H1 (cell line): Measurements from ENCODE around the gene UBE2K. TPM values are rescaled to one million over a fixed set of nuclear protein-coding genes. Genes with fewer than 3 reads are reported as not detected.
A peak's percentile ranks its signal among the peaks of the same experiment; 100 is the strongest.

Source experiments
- CTCF ChIA-PET: fragments of 300-600 bp; sonication (Branson Sonifier 250); formaldehyde crosslinking; loops from one replicate; lab custom pipeline; 2021; ENCODE audit not compliant: partially characterized antibody; lab: Charles Lee
- POLR2A ChIA-PET: fragments of 300-600 bp; sonication (Branson Sonifier 250); formaldehyde crosslinking; loops from one replicate; lab custom pipeline; 2021; ENCODE audit warnings: inconsistent platforms; ENCODE audit not compliant: partially characterized antibody; lab: Charles Lee
- DNase-seq, 2 experiments: peaks; one replicate each; pipeline versions ENCODE4 v3.0.0 to v3.0.0-alpha.2; 2010 to 2022; ENCODE audit warnings: low spot score in 2 of 2, low read depth in 1 of 2, mixed read lengths in 1 of 2
- FAIRE-seq: peaks from 2 replicates; lab custom pipeline; 2011; peaks lifted over from hg19 to GRCh38; lab: Jason Lieb, UNC
- H2AFZ ChIP-seq: 2 replicates; pipeline ENCODE4 v1.8.1; 2012; ENCODE audit warnings: low read length, inconsistent platforms
- H2AK5ac ChIP-seq: 2 replicates; pipeline ENCODE4 v1.6.1; 2013; ENCODE audit warnings: low read depth, low read length
- H2BK120ac ChIP-seq: replicated peaks from 2 replicates; pipeline ENCODE3; 2013; ENCODE audit warnings: low read depth, low read length, inconsistent platforms
- H2BK12ac ChIP-seq: 2 replicates; pipeline ENCODE4 v1.6.1; 2013; ENCODE audit warnings: low read depth, low read length
- H2BK15ac ChIP-seq: 2 replicates; pipeline ENCODE4 v1.6.1; 2013; ENCODE audit warnings: low read length
- H2BK20ac ChIP-seq: 2 replicates; pipeline ENCODE4 v1.6.1; 2013; ENCODE audit warnings: low read length
- H2BK5ac ChIP-seq: 2 replicates; pipeline ENCODE4 v1.6.1; 2013; ENCODE audit warnings: low read depth, low read length
- H3K14ac ChIP-seq: 2 replicates; pipeline ENCODE4 v1.6.1; 2013; ENCODE audit warnings: inconsistent platforms; ENCODE audit not compliant: insufficient read length
- H3K18ac ChIP-seq: 2 replicates; pipeline ENCODE4 v1.6.1; 2013; ENCODE audit warnings: low read length; ENCODE audit errors: extremely low read depth
- H3K23ac ChIP-seq: 2 replicates; pipeline ENCODE4 v1.6.1; 2013; ENCODE audit warnings: inconsistent platforms; ENCODE audit not compliant: insufficient read length
- H3K23me2 ChIP-seq: 2 replicates; pipeline ENCODE4 v1.6.1; 2013; ENCODE audit warnings: low read depth, low read length
- H3K27ac ChIP-seq: 2 replicates; pipeline ENCODE4 v1.6.1; 2011; ENCODE audit warnings: low read depth, low read length, inconsistent platforms
- H3K27me3 ChIP-seq, 4 experiments: replicated peaks in 1 of 4; 1 replicate in 1 of 4; 2 replicates in 3 of 4; pipeline versions ENCODE4 v1.6.1 to v1.8.1; 2011 to 2013; ENCODE audit warnings: low read length in 3 of 4, mild to moderate bottlenecking in 3 of 4, inconsistent platforms in 2 of 4, mixed read lengths in 2 of 4, moderate library complexity in 1 of 4; ENCODE audit not compliant: control insufficient read depth in 3 of 4, insufficient read depth in 3 of 4; ENCODE audit errors: extremely low read depth in 1 of 4
- H3K36me3 ChIP-seq, 4 experiments: 2 replicates each; pipeline versions ENCODE4 v1.6.1 to v1.8.1; 2011 to 2013; ENCODE audit warnings: mild to moderate bottlenecking in 4 of 4, low read length in 3 of 4, moderate library complexity in 2 of 4, control low read depth in 1 of 4, inconsistent platforms in 1 of 4; ENCODE audit not compliant: insufficient read depth in 4 of 4, control insufficient read depth in 2 of 4
- H3K4ac ChIP-seq: replicated peaks from 2 replicates; pipeline ENCODE3; 2013; ENCODE audit warnings: low read length, low read depth, mixed read lengths, inconsistent platforms; ENCODE audit not compliant: insufficient read length
- H3K4me1 ChIP-seq, 4 experiments: replicated peaks in 1 of 4; 1 replicate in 1 of 4; 2 replicates in 3 of 4; pipeline versions ENCODE4 v1.6.1 to v1.8.1; 2011 to 2013; ENCODE audit warnings: low read length in 3 of 4, inconsistent platforms in 2 of 4, mixed read lengths in 1 of 4; ENCODE audit not compliant: insufficient read depth in 4 of 4, control insufficient read depth in 3 of 4
- H3K4me2 ChIP-seq, 2 experiments: 2 replicates each; pipeline versions ENCODE4 v1.6.1 to v1.8.1; 2011 to 2013; ENCODE audit warnings: low read depth in 2 of 2, low read length in 2 of 2, control low read depth in 1 of 2, inconsistent platforms in 1 of 2, mild to moderate bottlenecking in 1 of 2; ENCODE audit not compliant: insufficient read depth in 1 of 2
- H3K4me3 ChIP-seq, 4 experiments: fragments of 200-600, 300-600 bp in 1 of 4; sonication (generic), shearing (Covaris generic), sonication (Bioruptor Twin) in 1 of 4; 2 replicates each; pipeline versions ENCODE4 v1.5.1 to v1.8.1; 2011 to 2016; ENCODE audit warnings: low read length in 4 of 4, low read depth in 3 of 4, control low read depth in 2 of 4, inconsistent platforms in 2 of 4, mild to moderate bottlenecking in 2 of 4, mixed read lengths in 1 of 4, moderate library complexity in 1 of 4; ENCODE audit not compliant: insufficient read depth in 2 of 4; ENCODE audit errors: extremely low read depth in 1 of 4
- H3K56ac ChIP-seq: replicated peaks from 2 replicates; pipeline ENCODE3; 2013; ENCODE audit warnings: low read depth, mild to moderate bottlenecking, mixed read lengths, low read length, inconsistent platforms; ENCODE audit not compliant: insufficient read length
- H3K79me1 ChIP-seq: 2 replicates; pipeline ENCODE4 v1.6.1; 2013; ENCODE audit warnings: low read depth, low read length, control low read depth
- H3K79me2 ChIP-seq, 2 experiments: 2 replicates each; pipeline versions ENCODE4 v1.6.1 to v1.8.1; 2012 to 2013; ENCODE audit warnings: low read length in 2 of 2, mild to moderate bottlenecking in 2 of 2, inconsistent platforms in 1 of 2; ENCODE audit not compliant: insufficient read depth in 2 of 2, control insufficient read depth in 1 of 2
- H3K9ac ChIP-seq, 4 experiments: replicated peaks in 1 of 4; 1 replicate in 1 of 4; 2 replicates in 3 of 4; pipeline versions ENCODE4 v1.6.1 to v1.8.1; 2011 to 2013; ENCODE audit warnings: low read depth in 3 of 4, low read length in 3 of 4, control low read depth in 2 of 4, mild to moderate bottlenecking in 2 of 4, moderate library complexity in 2 of 4, inconsistent platforms in 1 of 4; ENCODE audit errors: extremely low read depth in 1 of 4
- H3K9me3 ChIP-seq, 2 experiments: 2 replicates each; pipeline versions ENCODE4 v1.6.1 to v1.8.1; 2012 to 2013; ENCODE audit warnings: mild to moderate bottlenecking in 2 of 2, moderate library complexity in 2 of 2, control low read depth in 1 of 2, inconsistent platforms in 1 of 2, low read depth in 1 of 2, low read length in 1 of 2, mixed read lengths in 1 of 2; ENCODE audit not compliant: insufficient read depth in 2 of 2
- H4K20me1 ChIP-seq, 2 experiments: replicated peaks in 1 of 2; 2 replicates each; pipeline versions ENCODE3 to v1.8.1; 2011 to 2013; ENCODE audit warnings: inconsistent platforms in 2 of 2, low read length in 2 of 2, mild to moderate bottlenecking in 1 of 2; ENCODE audit not compliant: insufficient read depth in 2 of 2, control insufficient read depth in 1 of 2
- H4K5ac ChIP-seq: 2 replicates; pipeline ENCODE4 v1.6.1; 2013; ENCODE audit warnings: low read length, low read depth, mixed read lengths, inconsistent platforms; ENCODE audit not compliant: insufficient read length
- H4K8ac ChIP-seq: 2 replicates; pipeline ENCODE4 v1.8.0; 2013; ENCODE audit warnings: mild to moderate bottlenecking, moderate library complexity, low read length, inconsistent platforms; ENCODE audit not compliant: insufficient read depth; ENCODE audit errors: extremely low read depth
- H4K91ac ChIP-seq: replicated peaks from 2 replicates; pipeline ENCODE3; 2013; ENCODE audit warnings: low read length, mixed read lengths, inconsistent platforms; ENCODE audit not compliant: insufficient read length
- ATF2 ChIP-seq: IDR thresholded peaks from 2 replicates; pipeline ENCODE4 v1.6.1; 2012; ENCODE audit warnings: low read length, inconsistent platforms
- ATF3 ChIP-seq: IDR thresholded peaks from 2 replicates; pipeline ENCODE4 v1.6.1; 2011; ENCODE audit warnings: low read depth, mild to moderate bottlenecking, low read length; ENCODE audit not compliant: insufficient read depth
- BRCA1 ChIP-seq: IDR thresholded peaks from 2 replicates; pipeline ENCODE4 v1.6.1; 2012; ENCODE audit warnings: low read depth, low read length, improper control_type of control experiment
- CHD2 ChIP-seq: IDR thresholded peaks from 2 replicates; pipeline ENCODE4 v1.6.1; 2012; ENCODE audit warnings: low read length, improper control_type of control experiment
- JUN ChIP-seq: IDR thresholded peaks from 2 replicates; pipeline ENCODE4 v1.6.1; 2011; ENCODE audit warnings: low read depth, mild to moderate bottlenecking, improper control_type of control experiment, low read length
- POU5F1 ChIP-seq: IDR thresholded peaks from 2 replicates; pipeline ENCODE4 v1.6.1; 2011; ENCODE audit warnings: low read depth, mild to moderate bottlenecking, low read length, moderate library complexity
- RFX5 ChIP-seq: IDR thresholded peaks from 2 replicates; pipeline ENCODE4 v1.6.1; 2011; ENCODE audit warnings: low read depth, low read length, improper control_type of control experiment, borderline replicate concordance
- SIX5 ChIP-seq: IDR thresholded peaks from 2 replicates; pipeline ENCODE4 v1.6.1; 2011; ENCODE audit warnings: mild to moderate bottlenecking, low read depth, low read length
- TAF7 ChIP-seq: optimal IDR thresholded peaks from 2 replicates; pipeline ENCODE3; 2011; ENCODE audit warnings: low read depth, mild to moderate bottlenecking, inconsistent platforms, low read length, moderate library complexity, borderline replicate concordance
- TBP ChIP-seq: IDR thresholded peaks from 2 replicates; pipeline ENCODE4 v1.6.1; 2011; ENCODE audit warnings: low read depth, low read length, improper control_type of control experiment
- YY1 ChIP-seq: IDR thresholded peaks from 2 replicates; pipeline ENCODE4 v1.6.1; 2011; ENCODE audit warnings: low read depth, mild to moderate bottlenecking, low read length
- WGBS, 2 experiments: shearing (Covaris generic) in 1 of 2; methylation state at CpG; one replicate each; pipeline versions ENCODE4 v1.1.6 to v1.1.7; 2013 to 2015; ENCODE audit warnings: low lambda C conversion rate in 2 of 2, mixed read lengths in 2 of 2, inconsistent platforms in 1 of 2, low coverage in 1 of 2, missing lambda C conversion rate in 1 of 2; ENCODE audit not compliant: insufficient replicate concordance in 2 of 2, insufficient coverage in 1 of 2, insufficient read length in 1 of 2; ENCODE audit errors: extremely low coverage in 1 of 2, missing lambda C conversion rate in 1 of 2; 5-methylcytosine and 5-hydroxymethylcytosine counted together
- polyA plus RNA-seq, 7 experiments: library from polyadenylated mRNA; depleted of rRNA in 3 of 7; stranded (reverse) in 5 of 7; unstranded in 2 of 7; fragments of >200 nt in 5 of 7; fragments of 200-250 nt in 2 of 7; gene quantifications; 1 replicate in 5 of 7; 2 replicates in 1 of 7; 4 replicates in 1 of 7; pipeline versions ENCODE4 v1.2.1 to v1.2.3, GENCODE V29; 2011 to 2013; ENCODE audit warnings: missing spikeins in 2 of 7, mixed read lengths in 2 of 7
- total RNA-seq: library from RNA; stranded (reverse); fragmentation: NEBNext Ultra II Directional; extraction: Animal tissue kit (Norgen Biotek cat#: 25700); gene quantifications from 2 replicates; pipeline ENCODE4 v1.2.1, GENCODE V29; 2021

Gene UBE2K
- total and polyA plus RNA-seq, 2 of the 8 experiments (the other 6 are each of a cell fraction or from before 2014, with no cell fraction given), result 53.6 to 174 TPM

GRCh38 chr4:39770005-39770404 is 72.1 kb downstream of the UBE2K start:
- Histone ChIP-seq H3K23ac (no peak overlapping the region), H3K4me3 (no peak overlapping the region), H3K4ac (no peak overlapping the region), H2BK20ac (no peak overlapping the region), H2BK120ac (no peak overlapping the region), H3K27ac (no peak overlapping the region), H3K27me3 (no peaks in the 10 kb centered on the region), H2BK5ac (peak overlapping the region; percentile 6; the same call in 1 of the 2 replicates), H3K9me3 (no peaks in the 10 kb centered on the region), H3K79me2 (no peaks in the 10 kb centered on the region; a peak in 1 of 4 replicates), H2BK12ac (no peak overlapping the region), H3K79me1 (no peaks in the 10 kb centered on the region; the same call in 1 of the 2 replicates), H3K4me2 (no peak overlapping the region), H3K23me2 (no peaks in the 10 kb centered on the region; the same call in 1 of the 2 replicates), H4K5ac (no peak overlapping the region), H3K18ac (no peak overlapping the region), H3K56ac (no peak overlapping the region), H2BK15ac (no peak overlapping the region), H3K9ac (no peak overlapping the region), H3K4me1 (no peaks in the 10 kb centered on the region), H3K36me3 (peaks cover 0 to 35% (median 6%) of the 10 kb centered on the region in 4 experiments; a peak in 3 of 8 replicates), H4K8ac (no peak overlapping the region), H4K20me1 (no peaks in the 10 kb centered on the region), H2AFZ (no peak overlapping the region), H4K91ac (no peak overlapping the region), H2AK5ac (no peak overlapping the region), H3K14ac (no peak overlapping the region)
- DNase-seq, result no peak
- 100% methylated on average over 25 of the region's 25 CpGs; no CpG with 5 or more reads in 1 of the 2 experiments for WGBS, 2 experiments
- no peak for FAIRE-seq
- no peak for TF ChIP-seq RFX5
- TF ChIP-seq SIX5, result no peak
- TF ChIP-seq TAF7, result no peak
- TF ChIP-seq TBP, result no peak
- no peak for TF ChIP-seq CHD2
- no peak for TF ChIP-seq POU5F1
- no peak for TF ChIP-seq BRCA1
- TF ChIP-seq ATF2, result no peak
- TF ChIP-seq ATF3, result no peak
- TF ChIP-seq YY1, result no peak
- no peak for TF ChIP-seq JUN
- ChIA-PET POLR2A (interaction anchor here (0.6 kb wide), 1 partner anchor 13 kb away, joined by 3 read pairs; no protein-coding TSS in a partner anchor), CTCF (no interaction called here)
